SH-SY5Y (cell line): Measurements from ENCODE around the gene URB2.

ENCODE experiments used
- GATA2 ChIP-seq: IDR thresholded peaks from 2 replicates; pipeline ENCODE4 v1.6.1; 2011; ENCODE audit warnings: mild to moderate bottlenecking, low read depth, low read length
- GATA3 ChIP-seq: IDR thresholded peaks from 2 replicates; pipeline ENCODE4 v1.6.1; 2011; ENCODE audit warnings: low read depth, mild to moderate bottlenecking, low read length, moderate library complexity

DNA sequence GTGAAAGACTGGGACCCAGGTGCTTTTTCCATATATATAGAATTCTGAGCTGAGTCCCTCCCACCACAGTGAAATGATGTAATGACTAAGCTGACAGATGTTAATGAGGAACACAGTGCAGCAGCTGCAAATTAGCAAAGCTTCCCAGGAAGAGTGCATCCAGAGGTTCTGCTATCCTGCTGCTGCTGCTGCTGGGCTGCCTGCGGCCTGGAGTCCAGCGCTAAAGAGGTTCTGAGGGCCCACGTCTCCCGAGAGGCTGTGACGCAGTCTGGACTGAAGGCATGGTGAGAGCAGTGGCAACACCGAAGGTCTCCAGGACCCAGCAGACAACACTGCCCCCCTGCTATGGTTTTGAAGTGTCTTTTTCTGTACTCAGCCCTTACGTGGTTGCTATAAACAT lies 63.9 kb downstream of the URB2 start:
- no peak for TF ChIP-seq GATA2
- no peak for TF ChIP-seq GATA3
